ENCODE results near the gene ADCK2.

GRCh38 chr7:140698477-140698876 is 25.7 kb downstream of the ADCK2 start:
- no peak for TF ChIP-seq CTCF (IDR thresholded peaks at IDR 0.05)
- no peak for TF ChIP-seq POLR2A (IDR thresholded peaks at IDR 0.05)

All from esophagus squamous epithelium (tissue), 4 donors.